Keratinocyte (primary cell): Measurements from ENCODE around the gene PPFIA3.

Source experiments
- CTCF ChIP-seq, 3 experiments: IDR thresholded peaks in 1 of 3; conservative IDR thresholded peaks in 1 of 3; optimal IDR thresholded peaks in 1 of 3; 2 replicates in 2 of 3; 3 replicates in 1 of 3; pipeline versions ENCODE3 to v1.5.1; 2011; ENCODE audit warnings: low read length in 3 of 3, mild to moderate bottlenecking in 3 of 3, moderate library complexity in 2 of 3, control low read depth in 1 of 3, inconsistent platforms in 1 of 3; ENCODE audit not compliant: insufficient read depth in 2 of 3; ENCODE audit errors: extremely low read depth in 1 of 3
- EZH2 ChIP-seq: IDR thresholded peaks from one replicate; pipeline ENCODE4 v1.6.1; 2012; ENCODE audit warnings: inconsistent platforms, mild to moderate bottlenecking, low read length, moderate library complexity

- TF ChIP-seq CTCF (optimal IDR thresholded peaks at IDR 0.05 in 1 of 3, IDR thresholded peaks at IDR 0.05 in 1 of 3, conservative IDR thresholded peaks at IDR 0.05 in 1 of 3; ENCODE audit: extremely low read depth in 1 of 3, insufficient read depth in 2 of 3, low read length in 3 of 3) (no peak), EZH2 (no peak)
These were observed 11.0 kb downstream of the PPFIA3 start for GRCh38 chr19:49130325-49130724.
